ENCODE measurements around the gene VEGFA. TPM values are rescaled to one million over a fixed set of nuclear protein-coding genes. Genes with fewer than 3 reads are reported as not detected.
A peak's percentile ranks its signal among the peaks of the same experiment; 100 is the strongest.

VEGFA gene
- total RNA-seq, 1 experiment from 2014 or later: 112 TPM

DNA sequence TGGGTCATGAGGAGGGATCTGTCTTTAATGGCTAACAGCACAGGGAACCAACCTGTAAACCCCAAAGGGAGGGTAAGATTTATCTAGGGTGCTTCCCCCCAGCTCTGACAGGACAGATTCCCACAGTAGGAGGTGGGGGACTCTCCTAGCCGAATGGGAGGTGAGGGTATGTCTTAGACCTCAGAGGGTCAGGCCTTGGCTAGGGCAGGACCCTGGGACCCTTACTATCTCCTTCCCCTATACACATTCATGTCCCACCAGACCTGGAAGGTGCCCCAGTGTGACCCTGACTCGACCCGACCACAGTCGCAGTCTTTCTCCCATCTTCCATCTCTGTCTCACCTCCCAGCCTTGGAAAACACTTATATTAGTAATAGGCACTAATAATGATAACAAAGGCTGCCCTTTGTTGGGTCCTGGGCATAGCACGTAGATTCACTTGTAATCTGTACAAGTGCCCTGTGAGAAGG, 36.8 kb downstream of the VEGFA start:
- CTCF ChIA-PET: no interaction called here
- intact Hi-C loops (cut with micrococcal nuclease; ENCODE audit: unreplicated experiment): no loop called here
- no peak for DNase-seq
- peaks cover 47% of the 10 kb centered on the region for H3F3A ChIP-seq (ENCODE audit: insufficient read depth, low read depth)
- no peak overlapping the region; the same call in 1 of the 2 replicates for H3K27ac ChIP-seq
- H3K36me3 ChIP-seq (ENCODE audit: low read depth): no peaks in the 10 kb centered on the region
- H3K4me1 ChIP-seq (replicated peaks; ENCODE audit: insufficient read depth): peaks cover 74% of the 10 kb centered on the region
- no peaks in the 10 kb centered on the region for H3K27me3 ChIP-seq (ENCODE audit: insufficient read depth, low read depth)
- H4K20me1 ChIP-seq (ENCODE audit: insufficient read depth): no peaks in the 10 kb centered on the region
- H3K4me2 ChIP-seq: peak overlapping the region; percentile 67
- H3K4me3 ChIP-seq: no peak overlapping the region
- no peak for TF ChIP-seq CTCF (conservative IDR thresholded peaks at IDR 0.05)
- TF ChIP-seq EZH2 (IDR thresholded peaks at IDR 0.05; ENCODE audit: low read depth): no peak
- no TSS peak for BruUV-seq (replicated peaks)
- POLR2A ChIA-PET (ENCODE audit: unreplicated experiment): interaction anchor here (0.6 kb wide), 2 partner anchors 19 to 260 kb away, joined by 4 to 7 read pairs; no protein-coding TSS in a partner anchor
- H3K9me2 ChIP-seq (ENCODE audit: insufficient read depth): no peaks in the 10 kb centered on the region
- no peaks in the 10 kb centered on the region for H3K9me3 ChIP-seq (ENCODE audit: insufficient read depth, low read depth)
- H2AFZ ChIP-seq: no peak overlapping the region
- H3K79me2 ChIP-seq (ENCODE audit: low read depth): no peaks in the 10 kb centered on the region

DNA sequence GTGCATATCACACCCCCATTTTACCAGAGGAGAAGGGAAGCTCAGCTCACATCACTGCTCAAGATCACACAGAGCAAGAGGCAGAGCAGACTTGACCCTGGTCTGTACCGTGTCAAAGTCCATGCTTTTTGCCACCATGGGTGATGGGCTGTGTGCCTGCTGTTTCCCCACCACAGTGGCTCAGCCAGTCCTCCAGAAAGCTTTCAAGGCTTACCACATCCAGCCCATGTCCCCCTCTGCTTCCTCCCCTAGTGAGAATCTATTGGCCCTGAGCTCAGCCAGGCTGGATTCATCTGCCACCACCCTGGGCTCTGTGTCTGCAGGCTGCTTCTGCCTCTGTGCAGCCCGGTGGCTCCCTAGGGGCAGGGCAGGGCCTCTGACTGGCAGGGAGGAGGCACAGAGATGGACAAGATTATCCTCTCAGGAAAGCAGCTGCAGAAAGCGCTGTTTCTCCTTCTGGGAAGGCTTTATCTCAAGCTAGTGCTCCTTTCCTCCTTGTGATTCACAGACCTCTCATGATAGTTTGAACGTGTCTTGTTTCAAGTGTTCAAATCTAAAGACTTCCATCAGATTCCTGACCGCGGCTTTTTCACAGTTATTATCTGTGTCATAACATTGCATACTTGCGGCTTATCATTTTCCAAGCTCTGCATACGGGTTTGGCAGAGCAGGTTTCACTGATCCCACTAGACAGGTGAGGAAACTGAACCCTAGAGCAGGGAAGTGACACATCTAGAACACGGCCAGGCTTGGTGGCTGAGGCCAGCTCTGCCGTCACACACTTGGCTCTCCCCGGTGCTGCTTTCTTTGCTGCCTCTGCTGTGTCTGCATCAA, 37.4 kb downstream of the VEGFA start:
- Histone ChIP-seq H3K9me3 (ENCODE audit: insufficient read depth, low read depth) (no peaks in the 10 kb centered on the region), H2AFZ (no peak overlapping the region), H3K4me2 (peak overlapping the region; percentile 67), H3K4me3 (no peak overlapping the region; the same call in 1 of the 2 replicates), H3K27me3 (ENCODE audit: insufficient read depth, low read depth) (no peaks in the 10 kb centered on the region), H3K9me2 (ENCODE audit: insufficient read depth) (no peaks in the 10 kb centered on the region), H3F3A (ENCODE audit: insufficient read depth, low read depth) (peaks cover 45% of the 10 kb centered on the region), H3K36me3 (ENCODE audit: low read depth) (no peaks in the 10 kb centered on the region), H4K20me1 (ENCODE audit: insufficient read depth) (no peaks in the 10 kb centered on the region), H3K4me1 (replicated peaks; ENCODE audit: insufficient read depth) (peaks cover 72% of the 10 kb centered on the region), H3K27ac (peak overlapping the region; percentile 42), H3K79me2 (ENCODE audit: low read depth) (no peaks in the 10 kb centered on the region)
- DNase-seq: peak; percentile 65 to 85
- BruUV-seq (replicated peaks): no TSS peak
- intact Hi-C loops (cut with micrococcal nuclease; ENCODE audit: unreplicated experiment): no loop called here
- TF ChIP-seq EZH2 (IDR thresholded peaks at IDR 0.05; ENCODE audit: low read depth): no peak
- TF ChIP-seq CTCF (conservative IDR thresholded peaks at IDR 0.05): no peak
- CTCF ChIA-PET: no interaction called here
- POLR2A ChIA-PET (ENCODE audit: unreplicated experiment): interaction anchor here (0.6 kb wide), 2 partner anchors 20 to 260 kb away, joined by 4 to 7 read pairs; no protein-coding TSS in a partner anchor

DNA sequence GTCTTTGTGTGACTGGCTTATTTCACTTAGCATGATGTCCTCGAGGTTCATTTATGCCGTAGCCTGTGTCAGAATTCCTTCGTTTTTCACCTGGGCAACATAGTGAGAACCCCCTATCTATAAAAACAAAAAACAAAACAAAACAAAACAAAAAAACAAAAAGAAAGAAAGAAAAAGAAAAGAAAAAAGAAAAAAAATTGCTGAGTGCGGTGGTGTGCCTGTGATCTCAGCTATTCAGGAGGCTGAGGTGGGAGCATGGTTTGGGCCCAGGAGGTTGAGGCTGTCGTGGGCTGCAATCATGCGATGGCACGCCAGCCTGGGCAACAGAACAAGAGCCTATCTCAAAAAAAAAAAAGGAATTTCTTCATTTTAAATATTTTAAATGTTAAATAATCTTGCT, 38.4 kb downstream of the VEGFA start:
- no TSS peak for BruUV-seq (replicated peaks)

More for the DNA sequence above, 38.4 kb downstream of the VEGFA start:
- Histone ChIP-seq H3K9me2 (ENCODE audit: insufficient read depth) (no peaks in the 10 kb centered on the region), H3K79me2 (ENCODE audit: low read depth) (no peaks in the 10 kb centered on the region), H3K9me3 (ENCODE audit: insufficient read depth, low read depth) (no peaks in the 10 kb centered on the region), H3F3A (ENCODE audit: insufficient read depth, low read depth) (peaks cover 40% of the 10 kb centered on the region), H3K27ac (no peak overlapping the region), H3K27me3 (ENCODE audit: insufficient read depth, low read depth) (no peaks in the 10 kb centered on the region), H3K4me3 (no peak overlapping the region), H3K36me3 (ENCODE audit: low read depth) (no peaks in the 10 kb centered on the region), H2AFZ (no peak overlapping the region), H3K4me2 (peak overlapping the region; percentile 67), H4K20me1 (ENCODE audit: insufficient read depth) (no peaks in the 10 kb centered on the region), H3K4me1 (replicated peaks; ENCODE audit: insufficient read depth) (peaks cover 71% of the 10 kb centered on the region)
- DNase-seq: no peak
- ChIA-PET CTCF (interaction anchor here (0.5 kb wide), 1 partner anchor 10 kb away, joined by 3 read pairs; no protein-coding TSS in a partner anchor), POLR2A (ENCODE audit: unreplicated experiment) (no interaction called here)
- TF ChIP-seq EZH2 (IDR thresholded peaks at IDR 0.05; ENCODE audit: low read depth): no peak
- no peak for TF ChIP-seq CTCF (conservative IDR thresholded peaks at IDR 0.05)
- intact Hi-C loops (cut with micrococcal nuclease; ENCODE audit: unreplicated experiment): no loop called here

Data from PC-9 (cell line).